Activated naive CD8-positive, alpha-beta T cell treated with anti-CD3 and anti-CD28 coated beads, Interleukin-2, amount 50 U/mL, for 24 hours (primary cell): ENCODE measurements around the gene OCEL1.

Experiments
- ATAC-seq: fragments of 150-1000 bp; cut with Tn5 transposase; one replicate; pipeline ENCODE4 v1.10.0; 2021
- DNase-seq: peaks from one replicate; pipeline ENCODE4 v3.0.0; 2021
- H3K27ac Mint-ChIP-seq: one replicate; pipeline ENCODE4 v1.8.0; 2021; ENCODE audit warnings: mild to moderate bottlenecking, mixed read lengths
- H3K27me3 Mint-ChIP-seq: one replicate; pipeline ENCODE4 v1.8.0; 2021; ENCODE audit warnings: mixed read lengths
- H3K36me3 Mint-ChIP-seq: one replicate; pipeline ENCODE4 v1.8.0; 2021; ENCODE audit warnings: low read depth, mixed read lengths
- H3K4me1 Mint-ChIP-seq: one replicate; pipeline ENCODE4 v1.8.0; 2021; ENCODE audit warnings: mixed read lengths
- H3K4me3 Mint-ChIP-seq: one replicate; pipeline ENCODE4 v1.8.0; 2021; ENCODE audit warnings: mild to moderate bottlenecking, moderate library complexity, mixed read lengths
- H3K9me3 Mint-ChIP-seq: one replicate; pipeline ENCODE4 v1.8.0; 2021; ENCODE audit warnings: mixed read lengths

The OCEL1 gene

DNA sequence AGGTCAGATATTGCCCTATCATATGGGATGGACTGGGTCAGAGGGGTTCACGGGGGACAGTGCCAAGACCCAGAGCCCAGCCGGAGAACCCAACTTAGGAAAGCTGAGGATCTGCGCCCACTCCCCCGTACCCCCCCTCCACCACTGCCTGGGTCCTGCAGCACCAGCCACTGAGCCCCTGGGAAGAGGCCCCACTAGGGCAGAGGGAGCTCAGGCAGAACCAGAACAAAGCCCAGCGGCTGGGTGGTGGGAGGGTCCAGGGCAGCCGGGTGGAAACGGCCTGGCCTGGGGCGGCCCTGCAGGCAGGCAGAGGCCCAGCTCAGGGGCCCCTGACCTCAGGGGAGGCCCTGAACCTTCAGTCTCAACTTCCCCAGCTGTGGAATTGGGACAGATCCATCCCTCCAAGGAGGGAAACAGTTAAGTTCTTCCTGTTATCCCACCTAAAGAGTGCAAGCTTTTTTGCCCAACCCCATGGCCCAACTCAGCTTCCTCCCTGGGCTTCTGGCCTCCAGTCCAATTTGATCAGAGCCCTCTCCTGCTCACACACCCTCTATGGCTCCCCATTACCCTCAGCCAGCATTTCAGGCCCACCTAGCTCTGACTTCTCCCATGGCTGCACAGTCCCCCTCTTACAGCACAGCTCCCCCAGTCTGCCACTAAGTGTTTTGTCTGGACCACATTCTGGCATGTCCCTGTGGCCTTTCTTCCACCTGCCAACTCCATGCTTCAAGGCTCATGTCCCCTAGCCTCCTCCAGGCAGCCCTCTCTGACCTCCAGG, 16.6 kb downstream of the OCEL1 start:
- Mint-ChIP-seq H3K9me3 (no peaks in the 10 kb centered on the region), H3K27me3 (peaks cover 4% of the 10 kb centered on the region), H3K4me1 (peaks cover 12% of the 10 kb centered on the region), H3K4me3 (no peak overlapping the region), H3K27ac (no peak overlapping the region), H3K36me3 (no peaks in the 10 kb centered on the region)
- ATAC-seq (no peak), DNase-seq (no peak)

DNA sequence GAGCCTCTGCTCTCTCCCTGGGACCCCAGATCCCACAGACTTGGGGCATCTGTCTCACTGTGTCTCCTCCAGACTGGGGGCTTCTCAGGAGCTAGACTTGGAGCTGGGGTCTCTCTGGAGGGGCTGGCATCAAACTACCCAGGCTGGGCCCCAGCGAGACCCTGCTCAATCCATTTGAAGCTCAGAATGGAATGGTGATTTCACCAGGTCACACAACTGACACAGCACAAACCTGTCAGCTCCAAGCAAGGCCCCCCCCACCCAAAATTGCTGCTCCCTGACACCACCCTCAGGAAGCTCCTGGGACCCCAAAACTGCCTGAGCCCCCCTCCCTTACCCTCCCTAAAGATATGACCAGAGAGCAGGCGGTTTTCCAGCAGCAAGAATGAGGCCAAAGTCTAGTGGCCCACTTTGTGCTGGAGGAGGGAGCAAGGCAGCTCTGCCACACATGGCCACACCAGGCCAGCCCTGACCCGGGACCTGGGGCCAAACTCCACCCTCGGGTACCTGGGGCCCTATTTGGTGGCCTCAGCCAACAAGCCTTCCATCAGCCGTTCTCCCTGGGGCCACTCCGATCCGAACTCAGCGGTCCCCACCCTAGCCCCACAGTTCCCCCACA, 17.3 kb downstream of the OCEL1 start:
- Mint-ChIP-seq H3K4me1 (peaks cover 12% of the 10 kb centered on the region), H3K27me3 (peaks cover 4% of the 10 kb centered on the region), H3K9me3 (no peaks in the 10 kb centered on the region), H3K4me3 (no peak overlapping the region), H3K27ac (no peak overlapping the region), H3K36me3 (no peaks in the 10 kb centered on the region)
- ATAC-seq, result no peak
- DNase-seq, result no peak

DNA sequence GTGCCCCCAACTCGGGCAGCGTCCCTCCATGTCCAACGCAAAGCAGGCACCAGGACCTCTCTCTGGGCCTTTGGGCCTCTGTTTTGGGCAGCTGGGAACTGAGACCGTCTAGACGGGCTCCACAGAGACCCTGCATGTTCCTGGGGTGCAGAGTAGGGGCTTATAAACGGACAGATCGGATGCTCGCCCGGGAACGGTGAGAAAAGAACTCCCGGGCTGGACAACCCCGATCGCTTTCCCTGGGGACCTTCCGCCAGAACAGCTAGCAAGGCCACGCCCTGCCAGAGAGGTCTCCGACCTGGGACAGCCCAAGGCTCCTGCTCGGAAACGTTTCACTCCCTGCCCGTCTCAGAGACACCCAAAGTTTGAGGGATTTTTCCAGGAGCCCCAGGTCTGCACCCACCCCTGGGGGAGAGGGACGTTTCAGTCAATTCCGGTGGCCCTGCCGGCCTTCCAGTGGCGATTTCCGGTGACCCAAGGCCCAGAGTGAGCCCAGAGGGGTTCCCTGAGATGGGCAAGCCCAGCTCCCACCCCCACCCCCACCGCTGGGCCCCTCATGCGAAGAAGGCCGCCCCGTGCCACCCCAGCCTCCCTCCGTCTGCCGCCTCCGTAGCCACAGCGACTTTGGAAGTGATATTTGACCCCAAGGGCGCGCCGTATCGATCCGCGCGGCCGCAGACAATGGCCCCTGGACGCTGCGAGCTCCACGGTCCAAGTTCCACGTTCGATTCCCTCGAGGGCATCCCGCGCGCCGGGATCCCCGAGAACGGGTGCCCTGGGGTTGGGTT, 18.0 kb downstream of the OCEL1 start:
- peak overlapping the region; percentile 42 for H3K4me3 Mint-ChIP-seq
- no peaks in the 10 kb centered on the region for H3K36me3 Mint-ChIP-seq
- ATAC-seq (no peak), DNase-seq (no peak)
- peaks cover 4% of the 10 kb centered on the region for H3K27me3 Mint-ChIP-seq
- no peak overlapping the region for H3K27ac Mint-ChIP-seq
- H3K9me3 Mint-ChIP-seq, result no peaks in the 10 kb centered on the region
- H3K4me1 Mint-ChIP-seq, result peaks cover 12% of the 10 kb centered on the region

DNA sequence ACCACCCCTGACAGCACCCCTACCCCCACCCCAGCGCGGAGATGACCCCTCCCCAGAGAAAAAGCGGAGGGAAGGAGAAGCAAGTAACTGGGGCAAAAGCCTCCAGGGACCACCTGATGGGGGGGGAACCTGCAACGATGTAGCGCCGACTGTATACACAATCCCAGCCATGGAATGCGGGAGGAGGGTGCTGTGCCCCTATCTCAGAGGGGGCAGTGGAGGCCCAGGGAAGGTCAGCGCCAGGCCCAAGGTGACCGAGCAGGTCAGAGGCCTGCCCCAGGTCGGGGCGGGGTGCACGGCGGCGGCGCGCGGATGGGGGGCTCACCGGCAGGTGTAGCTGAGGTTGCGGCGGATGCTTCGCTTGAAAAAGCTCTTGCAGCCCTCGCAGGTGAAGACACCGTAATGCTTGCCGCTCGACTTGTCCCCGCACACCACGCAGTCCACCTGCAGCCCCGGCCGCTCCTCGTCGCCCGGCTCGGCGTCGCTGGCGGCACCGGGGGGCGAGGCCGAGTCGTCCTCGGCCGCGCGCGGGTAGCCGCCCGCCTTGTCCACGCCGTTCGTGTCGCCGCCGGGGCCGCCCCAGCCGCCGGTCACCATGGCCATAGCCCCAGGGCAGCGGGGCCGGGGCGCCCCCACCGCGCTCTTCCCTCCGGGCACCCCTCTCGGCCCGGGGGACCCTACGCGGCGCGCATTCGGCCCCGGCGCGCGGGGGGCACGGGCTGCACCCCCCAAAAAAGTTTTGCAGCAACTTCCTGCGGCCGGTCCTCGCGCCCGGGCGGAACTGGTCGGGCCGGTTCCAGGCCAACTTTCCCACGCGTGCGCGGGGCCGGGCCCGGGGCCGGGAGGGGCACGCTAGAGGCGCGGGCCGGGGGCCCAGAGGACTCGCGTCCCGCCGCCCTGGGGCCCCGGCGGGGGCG, 18.9 kb downstream of the OCEL1 start:
- Mint-ChIP-seq H3K27ac (no peak overlapping the region), H3K4me3 (peak overlapping the region; percentile 42), H3K4me1 (peaks cover 12% of the 10 kb centered on the region), H3K9me3 (no peaks in the 10 kb centered on the region), H3K27me3 (peaks cover 4% of the 10 kb centered on the region), H3K36me3 (no peaks in the 10 kb centered on the region)
- DNase-seq, result no peak
- ATAC-seq, result no peak

DNA sequence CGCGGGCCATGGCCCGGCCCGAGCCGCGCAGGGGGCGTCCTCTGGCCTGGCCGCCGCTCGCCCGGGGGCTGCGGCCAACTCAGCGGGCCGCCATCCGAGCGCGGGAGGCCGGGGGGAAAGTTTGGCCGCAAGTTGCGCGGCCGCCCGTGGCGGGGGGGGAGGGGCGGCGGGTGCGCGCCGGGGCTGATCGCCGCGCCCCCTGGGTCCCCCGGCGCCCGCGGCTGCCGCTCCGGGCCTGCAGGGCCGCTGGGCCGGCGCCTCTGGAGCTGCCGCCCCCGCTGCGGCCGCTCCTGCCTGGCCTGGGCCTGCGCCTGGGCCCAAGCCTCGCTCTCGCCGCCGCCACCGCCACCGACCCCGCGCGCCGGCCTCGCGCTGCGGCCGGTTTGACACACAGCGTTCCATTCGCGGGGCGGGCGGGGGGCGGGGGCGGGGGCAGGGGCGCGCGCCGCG, 19.5 kb downstream of the OCEL1 start, which contains the start of gene NR2F6:
Gene NR2F6, minus strand, starts transcription at position 385 of the 450 bp plus-strand sequence. CDS start 699 bp downstream, outside the sequence.
- Mint-ChIP-seq H3K27me3 (peaks cover 4% of the 10 kb centered on the region), H3K4me3 (peak within 1 kb of the TSS; percentile 73)

DNA sequence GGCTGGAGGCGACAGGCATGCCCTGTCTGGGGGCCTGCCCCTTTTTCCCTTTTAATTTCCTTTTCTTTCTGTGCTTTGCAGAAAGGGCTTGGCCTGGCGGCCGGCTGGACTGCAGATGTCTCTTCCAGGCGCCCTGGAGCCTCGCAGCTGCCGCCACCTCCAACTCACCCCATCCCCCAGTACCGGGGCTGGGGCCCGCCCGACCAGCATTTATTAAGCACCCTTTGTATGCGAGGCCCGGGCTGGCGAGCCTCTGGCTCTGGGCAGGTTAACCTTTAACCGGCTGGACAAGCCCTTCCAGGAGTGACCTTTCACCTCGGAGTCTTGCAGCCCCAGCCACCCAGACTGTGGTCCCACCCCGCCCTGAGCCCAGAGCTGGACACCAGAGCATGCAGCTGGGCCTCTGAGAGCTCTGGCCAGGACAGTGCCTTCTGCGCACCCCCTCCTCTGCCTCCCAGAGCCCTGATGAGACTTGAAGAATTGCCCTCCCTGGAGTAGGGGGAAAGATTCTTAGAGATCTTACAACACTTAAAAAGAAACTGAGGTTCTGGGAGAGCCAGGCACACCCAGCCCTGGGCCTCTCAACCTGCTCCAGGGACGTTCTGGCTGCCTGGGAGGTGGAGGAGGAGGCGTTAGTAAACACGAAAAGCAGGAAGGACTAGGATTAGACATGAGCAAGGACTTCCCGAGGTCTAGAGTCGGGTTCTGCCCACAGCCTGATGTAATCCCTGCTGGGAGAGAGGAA, 20.8 kb downstream of the OCEL1 start:
- peak overlapping the region; percentile 73 for H3K4me3 Mint-ChIP-seq
- H3K27me3 Mint-ChIP-seq, result peaks cover 4% of the 10 kb centered on the region
- no peak for ATAC-seq
- H3K4me1 Mint-ChIP-seq, result peaks cover 12% of the 10 kb centered on the region
- H3K27ac Mint-ChIP-seq, result no peak overlapping the region
- DNase-seq, result no peak
- H3K9me3 Mint-ChIP-seq, result no peaks in the 10 kb centered on the region
- no peaks in the 10 kb centered on the region for H3K36me3 Mint-ChIP-seq

More for the DNA sequence above, 19.5 kb downstream of the OCEL1 start, which contains the start of gene NR2F6:
- H3K4me1 Mint-ChIP-seq, result peaks cover 12% of the 10 kb centered on the region
- H3K9me3 Mint-ChIP-seq, result no peaks in the 10 kb centered on the region
- no peaks in the 10 kb centered on the region for H3K36me3 Mint-ChIP-seq
- no peak for DNase-seq
- H3K27ac Mint-ChIP-seq, result no peak within 1 kb of the TSS
- ATAC-seq, result no peak

DNA sequence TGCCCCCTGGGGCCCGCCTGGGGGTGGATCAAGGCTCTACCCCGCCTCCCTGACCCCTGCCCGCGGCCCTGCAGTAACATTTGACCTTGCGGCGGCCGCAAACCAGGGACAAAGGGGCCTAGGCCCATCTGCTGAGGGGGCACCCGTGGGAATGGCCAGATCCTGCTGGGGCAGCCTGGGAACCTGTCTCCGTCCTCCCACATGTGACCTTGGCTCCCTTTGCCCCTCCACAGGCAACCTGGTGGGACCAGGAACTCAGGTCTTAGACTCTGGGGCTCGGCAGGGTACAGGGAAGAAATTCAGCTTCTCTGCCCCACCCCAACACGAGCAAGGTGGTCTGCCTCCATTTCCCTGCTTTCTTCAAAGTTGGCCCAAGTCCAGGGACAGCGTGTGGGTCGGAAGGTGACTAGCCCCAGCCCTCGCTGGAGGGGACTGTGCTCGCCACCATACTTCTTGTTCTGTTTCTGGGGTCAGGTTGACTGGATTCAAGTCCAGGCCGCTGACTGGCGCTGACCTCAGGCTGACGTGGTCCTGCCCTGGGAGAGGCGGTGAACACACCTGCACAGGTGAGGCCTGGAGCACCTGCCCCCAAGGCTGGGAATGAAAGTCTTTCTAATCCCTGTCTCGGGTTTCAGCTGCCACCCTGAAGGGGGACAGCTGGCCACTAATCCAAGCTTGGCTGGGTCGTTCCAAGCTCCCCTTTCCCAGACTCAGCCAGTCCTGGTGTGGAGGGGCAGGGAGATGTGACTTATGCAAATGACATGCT, 22.2 kb downstream of the OCEL1 start:
- Mint-ChIP-seq H3K36me3 (no peaks in the 10 kb centered on the region), H3K4me1 (peaks cover 12% of the 10 kb centered on the region), H3K9me3 (no peaks in the 10 kb centered on the region), H3K27me3 (peaks cover 4% of the 10 kb centered on the region), H3K27ac (no peak overlapping the region), H3K4me3 (no peak overlapping the region)
- ATAC-seq (no peak), DNase-seq (no peak)

DNA sequence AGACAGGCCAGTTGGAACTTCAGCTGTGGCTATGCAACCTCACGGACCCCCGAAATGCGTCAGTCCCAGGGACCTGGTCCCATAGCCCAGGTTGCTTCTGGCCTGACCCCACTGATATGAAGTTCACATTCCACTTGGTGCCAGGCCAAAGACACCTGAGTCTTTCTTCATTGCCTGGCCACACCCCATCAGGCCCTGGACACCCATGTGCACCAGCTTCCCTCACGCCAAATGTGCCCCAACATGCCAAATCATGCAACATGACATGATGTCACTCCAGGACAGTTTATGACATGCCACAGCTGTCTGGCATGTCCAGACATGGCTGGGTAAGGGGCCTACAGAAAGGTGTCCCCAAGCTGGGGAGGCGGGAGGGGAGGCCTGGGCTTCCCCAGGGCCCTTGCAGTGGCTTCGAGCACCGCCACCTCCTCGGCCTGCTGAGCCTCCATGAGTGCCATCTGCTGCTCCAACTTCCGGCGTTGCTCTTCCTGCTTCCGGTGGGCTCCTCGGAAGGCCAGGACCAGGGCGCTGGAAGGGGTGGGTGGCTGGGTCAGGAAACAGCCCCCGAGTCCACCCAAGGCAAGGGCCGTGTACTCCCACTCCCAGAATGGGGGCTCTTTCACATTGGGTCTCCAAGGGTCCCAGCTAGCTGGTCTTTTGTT, 24.0 kb downstream of the OCEL1 start:
- DNase-seq, result no peak
- Mint-ChIP-seq H3K4me3 (no peak overlapping the region), H3K4me1 (peaks cover 8% of the 10 kb centered on the region), H3K27ac (no peak overlapping the region), H3K27me3 (peaks cover 4% of the 10 kb centered on the region), H3K36me3 (no peaks in the 10 kb centered on the region), H3K9me3 (no peaks in the 10 kb centered on the region)
- no peak for ATAC-seq

DNA sequence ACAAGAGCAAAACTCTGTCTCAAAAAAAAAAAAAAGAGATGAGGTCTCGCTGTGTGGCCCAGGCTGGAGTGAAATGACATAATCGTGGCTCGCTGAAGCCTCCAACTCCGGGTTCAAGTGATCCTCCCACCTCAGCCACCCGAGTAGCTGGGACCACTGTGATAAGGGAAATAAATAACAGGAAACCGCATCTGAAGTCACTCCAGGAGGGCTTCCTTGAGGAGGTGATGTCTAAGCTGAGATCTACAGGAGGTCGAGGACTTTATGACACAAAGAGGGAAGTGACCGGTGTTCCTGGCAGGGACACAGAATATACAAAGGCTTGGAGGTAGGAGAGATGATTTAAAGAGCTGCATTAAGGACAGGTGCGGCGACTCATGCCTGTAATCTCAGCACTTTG, 28.6 kb downstream of the OCEL1 start:
- no peaks in the 10 kb centered on the region for H3K27me3 Mint-ChIP-seq
- H3K36me3 Mint-ChIP-seq, result no peaks in the 10 kb centered on the region

DNA sequence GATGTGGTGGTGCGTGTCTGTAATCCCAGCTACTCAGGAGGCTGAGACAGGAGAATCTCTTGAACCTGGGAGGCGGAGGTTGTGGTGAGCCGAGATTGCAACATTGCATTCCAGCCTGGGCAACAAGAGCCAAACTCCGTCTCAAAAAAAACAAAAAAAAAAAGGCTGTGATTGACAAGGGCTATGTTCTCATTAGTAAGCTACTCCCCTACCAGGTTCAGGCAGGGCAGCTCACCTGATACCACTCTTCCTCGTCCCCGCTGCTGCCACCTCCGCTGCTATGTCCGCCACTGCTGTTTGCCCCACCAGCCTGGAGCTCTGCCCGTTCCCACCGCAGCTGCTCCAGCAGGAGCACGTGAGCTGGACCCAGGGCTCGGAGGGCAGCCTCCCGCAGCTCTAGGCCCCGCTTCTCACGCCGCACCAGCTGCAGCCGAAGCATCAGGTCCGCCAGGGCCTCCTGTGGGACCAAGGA, 29.2 kb downstream of the OCEL1 start:
- Mint-ChIP-seq H3K4me1 (no peaks in the 10 kb centered on the region), H3K27ac (no peak overlapping the region), H3K27me3 (no peaks in the 10 kb centered on the region), H3K36me3 (no peaks in the 10 kb centered on the region), H3K9me3 (no peaks in the 10 kb centered on the region), H3K4me3 (no peak overlapping the region)
- no peak for DNase-seq
- no peak for ATAC-seq

More for the DNA sequence above, 28.6 kb downstream of the OCEL1 start:
- no peak for DNase-seq
- no peak for ATAC-seq
- Mint-ChIP-seq H3K4me1 (no peaks in the 10 kb centered on the region), H3K9me3 (no peaks in the 10 kb centered on the region), H3K4me3 (no peak overlapping the region), H3K27ac (no peak overlapping the region)

DNA sequence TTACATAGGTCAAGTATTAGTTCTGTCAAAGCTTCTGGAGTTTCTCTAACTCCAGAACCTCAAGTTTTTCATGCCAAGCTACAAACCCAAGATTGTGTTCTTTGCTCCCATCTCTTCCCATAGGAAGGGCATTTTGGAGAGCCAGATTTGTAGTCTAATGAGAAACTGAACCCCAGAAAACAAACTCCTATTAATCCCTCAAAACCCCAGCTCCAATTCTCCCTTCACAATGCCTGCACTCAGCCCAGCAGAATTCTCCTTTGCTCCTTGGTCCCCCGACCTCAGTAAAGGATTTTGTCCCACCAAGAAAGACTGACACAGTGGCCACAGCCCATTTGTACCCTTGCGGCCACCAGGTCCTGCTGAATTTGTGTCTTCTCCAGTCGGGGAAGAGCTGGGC, 30.1 kb downstream of the OCEL1 start:
- H3K4me1 Mint-ChIP-seq, result peaks cover 5% of the 10 kb centered on the region
- no peak overlapping the region for H3K4me3 Mint-ChIP-seq
- ATAC-seq (no peak), DNase-seq (no peak)
- no peak overlapping the region for H3K27ac Mint-ChIP-seq
- peaks cover 3% of the 10 kb centered on the region for H3K27me3 Mint-ChIP-seq
- H3K9me3 Mint-ChIP-seq, result no peaks in the 10 kb centered on the region
- no peaks in the 10 kb centered on the region for H3K36me3 Mint-ChIP-seq

DNA sequence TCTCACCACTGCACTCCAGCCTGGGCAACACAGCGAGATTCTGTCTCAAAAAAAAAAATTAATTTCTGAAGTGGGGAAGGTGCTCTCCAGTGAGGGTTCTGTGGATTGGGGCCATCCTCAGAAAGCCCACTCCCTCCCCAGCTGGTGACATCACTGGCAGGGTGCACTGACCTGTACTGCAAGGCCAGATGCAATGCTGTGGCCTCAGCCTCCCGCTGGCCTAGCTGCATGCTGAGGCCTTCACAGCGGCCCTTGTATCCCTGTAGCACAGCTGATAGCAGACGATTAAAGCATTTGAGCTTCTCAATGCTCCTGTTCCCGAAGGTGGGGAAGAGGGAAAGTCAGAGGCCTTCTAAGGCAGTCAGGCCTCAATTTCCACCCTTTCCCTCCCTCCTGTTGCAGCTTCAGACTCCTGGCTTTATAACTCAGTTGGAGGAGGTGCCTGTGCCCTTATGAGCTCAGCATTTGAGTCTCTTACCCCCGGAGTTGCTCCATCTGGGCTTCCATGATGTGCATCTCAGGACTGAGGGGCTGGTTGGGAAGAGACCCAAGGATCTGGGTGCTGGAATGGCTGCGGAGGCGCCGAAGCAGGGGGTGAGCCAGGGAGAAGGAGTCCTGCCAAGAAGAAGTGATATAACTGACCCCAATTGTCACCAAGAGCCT, 33.2 kb downstream of the OCEL1 start:
- no peaks in the 10 kb centered on the region for H3K9me3 Mint-ChIP-seq
- peaks cover 5% of the 10 kb centered on the region for H3K4me1 Mint-ChIP-seq
- no peaks in the 10 kb centered on the region for H3K36me3 Mint-ChIP-seq
- no peak for ATAC-seq
- peaks cover 3% of the 10 kb centered on the region for H3K27me3 Mint-ChIP-seq
- H3K4me3 Mint-ChIP-seq, result no peak overlapping the region
- no peak for DNase-seq
- H3K27ac Mint-ChIP-seq, result no peak overlapping the region
